ENCODE measurements around the gene LAMB1. TPM values are rescaled to one million over a fixed set of nuclear protein-coding genes. Genes with fewer than 3 reads are reported as not detected.

Gene LAMB1
- total and polyA plus RNA-seq, 2 of the 13 experiments (the other 11 are each of a cell fraction or from before 2014, with no cell fraction given), result 109 to 124 TPM

DNA sequence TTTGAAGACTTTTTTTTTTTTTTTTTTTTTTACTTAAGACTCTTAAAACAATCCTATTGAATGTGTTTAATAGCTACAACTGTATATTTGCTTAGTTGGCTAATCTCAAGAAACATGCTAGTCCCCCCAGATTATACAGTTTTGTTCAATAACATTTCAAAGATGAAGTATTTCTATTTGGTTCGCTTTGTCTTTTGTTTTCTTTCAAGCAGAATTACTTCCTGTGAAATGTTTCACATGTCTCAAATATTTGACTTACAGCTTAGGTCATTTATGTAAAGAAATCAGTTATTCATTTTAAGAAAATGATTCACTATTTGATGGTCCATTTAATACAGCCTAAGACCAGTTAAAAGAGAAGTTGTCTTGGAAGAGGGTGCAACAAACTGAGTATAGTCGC lies 12.8 kb upstream of the LAMB1 start (continued):
- TF ChIP-seq DRAP1 (CRISPR knock-in tag; IDR thresholded peaks at IDR 0.05), result no peak
- no peak for TF ChIP-seq CBX2 (IDR thresholded peaks at IDR 0.05; ENCODE audit: low read depth, low read length)
- no peak for TF ChIP-seq CBX2 (CRISPR knock-in tag; IDR thresholded peaks at IDR 0.05; ENCODE audit: low read depth)
- TF ChIP-seq MAFK (conservative IDR thresholded peaks at IDR 0.05 in 1 of 2, IDR thresholded peaks at IDR 0.05 in 1 of 2; ENCODE audit: low read length in 2 of 2), result peak; percentile 56 to 69; a peak in 3 of 4 replicates
- TF ChIP-seq ARHGAP35 (CRISPR knock-in tag; IDR thresholded peaks at IDR 0.05; ENCODE audit: borderline replicate concordance), result no peak
- TF ChIP-seq UBTF (CRISPR knock-in tag; IDR thresholded peaks at IDR 0.05), result no peak
- no peak for TF ChIP-seq WIZ (CRISPR knock-in tag; IDR thresholded peaks at IDR 0.05)

DNA sequence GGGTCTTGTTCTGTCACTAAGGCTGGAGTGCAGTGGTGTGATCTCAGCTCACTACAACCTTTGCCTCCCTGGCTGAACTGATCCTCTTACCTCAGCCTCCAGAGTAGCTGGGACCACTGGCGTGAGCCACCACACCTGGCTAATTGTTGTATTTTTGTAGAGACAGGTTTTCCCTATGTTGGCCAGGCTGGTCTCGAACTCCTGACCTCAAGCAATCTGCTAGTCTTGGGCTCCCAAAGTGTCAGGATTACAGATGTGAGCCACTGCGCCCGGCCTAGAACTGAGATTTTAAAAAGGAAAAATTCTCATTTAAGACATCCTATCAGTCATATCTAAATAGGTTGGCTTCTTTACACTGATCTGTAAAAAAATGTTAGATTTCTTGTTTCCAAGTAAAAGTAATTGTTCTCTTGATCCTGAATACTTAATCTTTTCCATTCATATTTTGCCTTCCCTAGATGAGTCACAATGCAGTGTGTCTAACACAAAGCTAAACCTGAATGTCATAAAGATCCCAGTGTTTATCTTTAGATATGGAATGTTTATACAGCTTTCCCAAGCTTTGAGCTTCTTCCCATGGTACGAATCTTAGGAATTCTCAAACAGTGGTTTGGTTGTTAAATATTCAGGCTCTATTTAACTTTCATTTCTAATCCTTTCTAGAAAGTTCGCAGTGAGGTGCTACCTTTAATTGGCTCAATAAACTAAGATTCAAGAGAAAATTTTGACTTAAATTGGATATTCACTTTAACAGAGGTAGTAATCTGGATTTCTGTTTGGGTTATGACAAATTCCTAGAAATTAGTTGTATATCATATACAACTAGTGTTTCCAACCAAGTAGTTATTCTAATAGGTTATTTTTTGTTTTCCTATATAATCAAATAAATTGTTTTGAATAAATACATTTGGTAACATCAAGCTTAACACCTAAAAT lies 12.1 kb upstream of the LAMB1 start:
- peak; percentile 95 for DNase-seq (ENCODE audit: low spot score)
- intact Hi-C loops (cut with micrococcal nuclease; ENCODE audit: unreplicated experiment) (loop anchor here (1.0 to 10.0 kb wide), 5 partner anchors 11 to 270 kb away; partner anchors contain the start of genes CBLL1 and DLD), in situ Hi-C loops (cut with HindIII; ENCODE audit: extremely low pct_ligation_motif_present, low pct_unique_long_range_greater_than_20kb) (no loop called here)
- H3K9me3 ChIP-seq (ENCODE audit: low read length), result no peaks in the 10 kb centered on the region
- no peak overlapping the region for H3K9ac ChIP-seq (ENCODE audit: insufficient read depth, low read depth, low read length)
- no peaks in the 10 kb centered on the region for H4K20me1 ChIP-seq (ENCODE audit: insufficient read depth, low read length)
- WGBS (ENCODE audit: low lambda C conversion rate), result 20% methylated on average over 6 of the region's 6 CpGs
- H3K79me2 ChIP-seq (ENCODE audit: insufficient read depth, low read length), result no peaks in the 10 kb centered on the region
- ATAC-seq, result peak; percentile 68
- peak overlapping the region; percentile 55 for H3K27ac ChIP-seq (ENCODE audit: extremely low read length, insufficient read depth, low read length)
- peak; percentile 76 for FAIRE-seq
- H3K4me3 ChIP-seq (replicated peaks in 1 of 3; ENCODE audit: insufficient read depth in 1 of 3, low read depth in 2 of 3, low read length in 3 of 3), result no peak overlapping the region; a peak in 1 of 6 replicates
- no peak overlapping the region for H2AFZ ChIP-seq (ENCODE audit: low read length)
- peaks cover 86% of the 10 kb centered on the region for H3K4me1 ChIP-seq (ENCODE audit: insufficient read depth, low read length)
- H3K4me2 ChIP-seq (ENCODE audit: low read depth, low read length), result peak overlapping the region; percentile 50
- POLR2A ChIA-PET, result interaction anchor here (0.8 to 4.1 kb wide), 5 partner anchors 11 to 66 kb away, joined by 3 to 49 read pairs (median 3); partner anchors contain the start of gene LAMB1
- CTCF ChIA-PET (ENCODE audit: low intra/inter-chr PET ratio, low total read pairs), result no interaction called here
- H3K27me3 ChIP-seq (ENCODE audit: control insufficient read depth in 1 of 2, insufficient read depth in 2 of 2, low read length in 2 of 2), result peaks cover 0 to 3% of the 10 kb centered on the region in 2 experiments; a peak in 2 of 5 replicates
- H3K36me3 ChIP-seq (replicated peaks in 1 of 2; ENCODE audit: control insufficient read depth in 1 of 2, insufficient read depth in 2 of 2, low read length in 2 of 2), result no peaks in the 10 kb centered on the region
- BruUV-seq (replicated peaks), result no TSS peak
- TF ChIP-seq TBP (CRISPR knock-in tag; IDR thresholded peaks at IDR 0.05), result no peak
- TF ChIP-seq PHB2 (IDR thresholded peaks at IDR 0.05; ENCODE audit: partially characterized antibody), result no peak
- no peak for TF ChIP-seq JUN (CRISPR knock-in tag; IDR thresholded peaks at IDR 0.05)
- no peak for TF ChIP-seq SRSF1 (optimal IDR thresholded peaks at IDR 0.05; ENCODE audit: low read depth, low read length)
- no peak for TF ChIP-seq ZNF432 (CRISPR knock-in tag; IDR thresholded peaks at IDR 0.05; ENCODE audit: borderline replicate concordance)
- TF ChIP-seq U2AF1 (optimal IDR thresholded peaks at IDR 0.05; ENCODE audit: low read depth, low read length), result no peak
- no peak for TF ChIP-seq JDP2 (CRISPR knock-in tag; IDR thresholded peaks at IDR 0.05; ENCODE audit: borderline replicate concordance)
- no peak for TF ChIP-seq ZBTB3 (CRISPR knock-in tag; IDR thresholded peaks at IDR 0.05; ENCODE audit: borderline replicate concordance, low read depth)
- TF ChIP-seq ZNF562 (CRISPR knock-in tag; IDR thresholded peaks at IDR 0.05; ENCODE audit: borderline replicate concordance), result no peak
- TF ChIP-seq ZBTB14 (CRISPR knock-in tag; IDR thresholded peaks at IDR 0.05), result no peak
- TF ChIP-seq ZNF678 (CRISPR knock-in tag; IDR thresholded peaks at IDR 0.05), result no peak
- no peak for TF ChIP-seq MED13 (CRISPR knock-in tag; IDR thresholded peaks at IDR 0.05)

Measured in HepG2 (cell line).